Natural killer cell (primary cell): Measurements from ENCODE around the gene ARHGEF12. TPM values are rescaled to one million over a fixed set of nuclear protein-coding genes. Genes with fewer than 3 reads are reported as not detected.

ENCODE experiments used
- ATAC-seq, 3 donors: fragments of 150-1000 bp in 2 of 3; fragments of 200-7000 bp in 1 of 3; cut with Tn5 transposase; 1 replicate in 1 of 3; 2 replicates in 2 of 3; pipeline ENCODE4 v1.10.0; 2021; ENCODE audit warnings: mild to moderate bottlenecking in 2 of 3, moderate library complexity in 2 of 3
- DNase-seq, 2 donors: peaks; one replicate each; pipeline versions ENCODE4 v3.0.0 to v3.0.0-alpha.2; 2013 to 2021; ENCODE audit warnings: mixed read lengths in 1 of 2
- H3K27ac ChIP-seq: one replicate; pipeline ENCODE4 v1.5.1; 2013; ENCODE audit warnings: mild to moderate bottlenecking, low read length
- H3K27me3 ChIP-seq: one replicate; pipeline ENCODE4 v1.6.1; 2013; ENCODE audit warnings: low read length; ENCODE audit not compliant: control insufficient read depth, insufficient read depth
- H3K36me3 ChIP-seq: one replicate; pipeline ENCODE4 v1.6.1; 2013; ENCODE audit warnings: low read length; ENCODE audit not compliant: control insufficient read depth, insufficient read depth
- H3K4me1 ChIP-seq: one replicate; pipeline ENCODE4 v1.6.1; 2013; ENCODE audit warnings: low read length; ENCODE audit not compliant: control insufficient read depth, insufficient read depth
- H3K4me3 ChIP-seq: one replicate; pipeline ENCODE4 v1.5.1; 2013; ENCODE audit warnings: low read length
- H3K9me3 ChIP-seq: one replicate; pipeline ENCODE4 v1.6.1; 2013; ENCODE audit warnings: low read length; ENCODE audit not compliant: control insufficient read depth, insufficient read depth
- H3K27ac Mint-ChIP-seq, 2 donors: one replicate each; pipeline ENCODE4 v1.8.0; 2022; ENCODE audit warnings: mild to moderate bottlenecking in 2 of 2, mixed read lengths in 2 of 2, moderate library complexity in 1 of 2
- H3K27me3 Mint-ChIP-seq, 2 donors: one replicate each; pipeline ENCODE4 v1.8.0; 2022; ENCODE audit warnings: low read depth in 2 of 2, mixed read lengths in 2 of 2
- H3K36me3 Mint-ChIP-seq: one replicate; pipeline ENCODE4 v1.8.0; 2022; ENCODE audit warnings: mixed read lengths
- H3K4me1 Mint-ChIP-seq, 2 donors: one replicate each; pipeline ENCODE4 v1.8.0; 2022; ENCODE audit warnings: mixed read lengths in 2 of 2
- H3K4me3 Mint-ChIP-seq: one replicate; pipeline ENCODE4 v1.8.0; 2022; ENCODE audit warnings: mild to moderate bottlenecking, moderate library complexity, mixed read lengths
- H3K9me3 Mint-ChIP-seq, 2 donors: one replicate each; pipeline ENCODE4 v1.8.0; 2022; ENCODE audit warnings: mixed read lengths in 2 of 2
- CTCF ChIP-seq: fragments of 200-600 bp; IDR thresholded peaks from one replicate; pipeline ENCODE4 v1.8.0; 2022; ENCODE audit warnings: antibody characterized with exemption
- WGBS: methylation state at CpG from one replicate; pipeline ENCODE4 v1.1.7; 2013; ENCODE audit warnings: missing lambda C conversion rate; ENCODE audit not compliant: insufficient coverage; 5-methylcytosine and 5-hydroxymethylcytosine counted together
- intact Hi-C: fragments of 100-400 bp; cut with micrococcal nuclease; formaldehyde crosslinking; loops from one replicate; pipeline ENCODE4 v1.14.2; 2022
- total RNA-seq, 4 donors: library from RNA; stranded (reverse); fragments of 120-200 nt in 1 of 4; gene quantifications; one replicate each; pipeline versions ENCODE4 v1.2.3 to v1.2.4, GENCODE V29; 2013 to 2022

ARHGEF12 gene
- total RNA-seq, 3 donors from 2014 or later (not counting 1 experiment from before 2014, with no cell fraction given), result 38.4 to 52.3 (median 42.1) TPM

GRCh38 chr11:120296554-120296953 is 39.7 kb upstream of the ARHGEF12 start:
- no peaks in the 10 kb centered on the region for H3K9me3 Mint-ChIP-seq
- ATAC-seq, result no peak
- no peak for DNase-seq
- no peaks in the 10 kb centered on the region for H3K36me3 Mint-ChIP-seq
- Histone ChIP-seq H3K4me3 (no peak overlapping the region), H3K36me3 (no peaks in the 10 kb centered on the region), H3K27ac (no peak overlapping the region), H3K27me3 (no peaks in the 10 kb centered on the region), H3K9me3 (no peaks in the 10 kb centered on the region), H3K4me1 (no peaks in the 10 kb centered on the region)
- H3K27me3 Mint-ChIP-seq, result peaks cover 30 to 57% of the 10 kb centered on the region in 2 donors
- TF ChIP-seq CTCF, result no peak
- H3K27ac Mint-ChIP-seq, result no peak overlapping the region
- H3K4me3 Mint-ChIP-seq, result no peak overlapping the region
- intact Hi-C loops, result no loop called here
- H3K4me1 Mint-ChIP-seq, result no peaks in the 10 kb centered on the region
- WGBS, result 96% methylated on average over 5 of the region's 5 CpGs

GRCh38 chr11:120298461-120298860 is 37.8 kb upstream of the ARHGEF12 start:
- 84% methylated on average over 5 of the region's 5 CpGs for WGBS
- H3K27me3 Mint-ChIP-seq, result peaks cover 29 to 50% of the 10 kb centered on the region in 2 donors
- TF ChIP-seq CTCF, result no peak
- ATAC-seq (no peak), DNase-seq (no peak)
- no peaks in the 10 kb centered on the region for H3K4me1 ChIP-seq
- H3K27ac Mint-ChIP-seq, result no peak overlapping the region
- intact Hi-C loops, result no loop called here
- no peaks in the 10 kb centered on the region for H3K27me3 ChIP-seq
- H3K4me1 Mint-ChIP-seq, result no peaks in the 10 kb centered on the region
- H3K27ac ChIP-seq, result no peak overlapping the region
- H3K4me3 ChIP-seq, result no peak overlapping the region
- H3K36me3 Mint-ChIP-seq, result no peaks in the 10 kb centered on the region
- no peaks in the 10 kb centered on the region for H3K36me3 ChIP-seq
- H3K4me3 Mint-ChIP-seq, result no peak overlapping the region
- no peaks in the 10 kb centered on the region for H3K9me3 ChIP-seq
- H3K9me3 Mint-ChIP-seq, result no peaks in the 10 kb centered on the region

GRCh38 chr11:120302001-120302805 is 34.0 kb upstream of the ARHGEF12 start:
- no peaks in the 10 kb centered on the region for H3K36me3 ChIP-seq
- peaks cover 17 to 23% of the 10 kb centered on the region in 2 donors for H3K27me3 Mint-ChIP-seq
- H3K27ac ChIP-seq, result no peak overlapping the region
- intact Hi-C loops, result no loop called here
- no peak overlapping the region for H3K4me3 ChIP-seq
- H3K4me1 Mint-ChIP-seq, result no peaks in the 10 kb centered on the region
- H3K9me3 ChIP-seq, result no peaks in the 10 kb centered on the region
- H3K4me3 Mint-ChIP-seq, result no peak overlapping the region
- TF ChIP-seq CTCF, result no peak
- H3K36me3 Mint-ChIP-seq, result no peaks in the 10 kb centered on the region
- no peaks in the 10 kb centered on the region for H3K27me3 ChIP-seq
- no peak for DNase-seq
- no peaks in the 10 kb centered on the region for H3K9me3 Mint-ChIP-seq
- 72% methylated on average over 6 of the region's 6 CpGs for WGBS
- H3K27ac Mint-ChIP-seq, result no peak overlapping the region
- ATAC-seq, result no peak
- H3K4me1 ChIP-seq, result no peaks in the 10 kb centered on the region
